ENCODE data around the gene RSPH10B2. TPM values are rescaled to one million over a fixed set of nuclear protein-coding genes. Genes with fewer than 3 reads are reported as not detected.
"Not testable (repeated sequence)": the region's sequence is repeated elsewhere in the genome, so short reads cannot be mapped to it uniquely, and the experiment has no call there.

Gene RSPH10B2
- total and polyA plus RNA-seq, 2 of the 13 experiments (the other 11 are each of a cell fraction or from before 2014, with no cell fraction given): 0.31 TPM; not detected in 1

DNA sequence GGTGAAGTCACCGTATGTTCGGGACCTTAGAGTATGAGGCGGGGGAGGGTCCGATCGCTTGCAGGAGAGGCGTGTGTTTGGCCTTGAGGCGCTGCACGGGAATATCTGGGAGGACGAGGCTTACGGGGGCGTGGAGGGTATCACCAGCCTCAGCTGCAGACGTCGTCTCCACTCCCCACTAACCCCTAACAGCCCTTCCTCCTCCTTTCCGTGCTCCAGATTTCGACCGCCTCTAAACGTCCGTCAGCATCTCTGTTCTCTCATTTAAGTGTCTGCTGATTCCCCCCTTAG, 23.6 kb upstream of the RSPH10B2 start:
- peak overlapping the region; percentile 79 to 89 (median 88) for H3K4me3 ChIP-seq (replicated peaks in 1 of 3; ENCODE audit: insufficient read depth in 1 of 3, low read depth in 2 of 3, low read length in 3 of 3)
- FAIRE-seq: peak; percentile 12
- ATAC-seq: peak; percentile 59
- ChIA-PET POLR2A (interaction anchor here (1.3 kb wide), 1 partner anchor 23 kb away, joined by 5 read pairs; the partner anchor contains the start of gene ZNF12), CTCF (ENCODE audit: low intra/inter-chr PET ratio, low total read pairs) (no interaction called here)
- intact Hi-C loops (cut with micrococcal nuclease; ENCODE audit: unreplicated experiment) (no loop called here), in situ Hi-C loops (cut with HindIII; ENCODE audit: extremely low pct_ligation_motif_present, low pct_unique_long_range_greater_than_20kb) (no loop called here)
- H2AFZ ChIP-seq (ENCODE audit: low read length): no peak overlapping the region
- peaks cover 8% of the 10 kb centered on the region; the same call in 1 of the 2 replicates for H4K20me1 ChIP-seq (ENCODE audit: insufficient read depth, low read length)
- peak overlapping the region; percentile 85 for H3K27ac ChIP-seq (ENCODE audit: extremely low read length, insufficient read depth, low read length)
- H3K79me2 ChIP-seq (ENCODE audit: insufficient read depth, low read length): peaks cover 21% of the 10 kb centered on the region
- no TSS peak for BruUV-seq (replicated peaks)
- H3K36me3 ChIP-seq (replicated peaks in 1 of 2; ENCODE audit: control insufficient read depth in 1 of 2, insufficient read depth in 2 of 2, low read length in 2 of 2): peaks cover 2 to 21% of the 10 kb centered on the region in 2 experiments; a peak in 3 of 5 replicates
- DNase-seq (ENCODE audit: low spot score): peak; percentile 18
- H3K4me2 ChIP-seq (ENCODE audit: low read depth, low read length): peak overlapping the region; percentile 78
- no peaks in the 10 kb centered on the region; a peak in 1 of 5 replicates for H3K27me3 ChIP-seq (ENCODE audit: control insufficient read depth in 1 of 2, insufficient read depth in 2 of 2, low read length in 2 of 2)
- TF ChIP-seq EED (CRISPR knock-in tag; IDR thresholded peaks at IDR 0.05): 0 out of 2 replicates have a peak, but pooled peaks have one; percentile 4
- TF ChIP-seq, protein P1, sequence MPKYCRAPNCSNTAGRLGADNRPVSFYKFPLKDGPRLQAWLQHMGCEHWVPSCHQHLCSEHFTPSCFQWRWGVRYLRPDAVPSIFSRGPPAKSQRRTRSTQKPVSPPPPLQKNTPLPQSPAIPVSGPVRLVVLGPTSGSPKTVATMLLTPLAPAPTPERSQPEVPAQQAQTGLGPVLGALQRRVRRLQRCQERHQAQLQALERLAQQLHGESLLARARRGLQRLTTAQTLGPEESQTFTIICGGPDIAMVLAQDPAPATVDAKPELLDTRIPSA (CRISPR knock-in tag; IDR thresholded peaks at IDR 0.05; ENCODE audit: borderline replicate concordance): no peak
- peaks cover 24% of the 10 kb centered on the region for H3K4me1 ChIP-seq (ENCODE audit: insufficient read depth, low read length)
- H3K9ac ChIP-seq (ENCODE audit: insufficient read depth, low read depth, low read length): peak overlapping the region; percentile 91
- no peaks in the 10 kb centered on the region for H3K9me3 ChIP-seq (ENCODE audit: low read length)
- WGBS (ENCODE audit: low lambda C conversion rate): 0% methylated on average over 7 of the region's 18 CpGs

DNA sequence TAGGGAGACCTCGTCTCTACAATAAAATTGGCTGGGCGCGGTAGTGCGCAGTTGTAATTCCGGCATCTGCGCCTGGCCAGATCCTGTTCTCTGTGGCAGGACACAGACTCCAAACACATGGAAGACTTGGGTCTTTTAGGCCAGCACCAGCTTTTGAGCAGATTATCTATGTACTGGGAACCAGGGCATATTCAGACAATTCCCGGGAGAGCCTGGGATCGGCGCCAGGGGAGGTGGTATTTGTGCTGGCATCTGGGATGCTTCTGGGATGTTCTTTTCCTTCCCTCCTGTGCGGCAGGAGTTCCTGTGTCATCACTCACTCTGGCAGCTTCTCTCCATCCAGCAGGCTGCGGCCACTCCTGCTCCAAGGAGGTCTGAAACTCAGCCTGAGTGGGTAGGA, 15.5 kb upstream of the RSPH10B2 start:
- in situ Hi-C loops (cut with HindIII; ENCODE audit: extremely low pct_ligation_motif_present, low pct_unique_long_range_greater_than_20kb); ATAC-seq: not testable (repeated sequence)

DNA sequence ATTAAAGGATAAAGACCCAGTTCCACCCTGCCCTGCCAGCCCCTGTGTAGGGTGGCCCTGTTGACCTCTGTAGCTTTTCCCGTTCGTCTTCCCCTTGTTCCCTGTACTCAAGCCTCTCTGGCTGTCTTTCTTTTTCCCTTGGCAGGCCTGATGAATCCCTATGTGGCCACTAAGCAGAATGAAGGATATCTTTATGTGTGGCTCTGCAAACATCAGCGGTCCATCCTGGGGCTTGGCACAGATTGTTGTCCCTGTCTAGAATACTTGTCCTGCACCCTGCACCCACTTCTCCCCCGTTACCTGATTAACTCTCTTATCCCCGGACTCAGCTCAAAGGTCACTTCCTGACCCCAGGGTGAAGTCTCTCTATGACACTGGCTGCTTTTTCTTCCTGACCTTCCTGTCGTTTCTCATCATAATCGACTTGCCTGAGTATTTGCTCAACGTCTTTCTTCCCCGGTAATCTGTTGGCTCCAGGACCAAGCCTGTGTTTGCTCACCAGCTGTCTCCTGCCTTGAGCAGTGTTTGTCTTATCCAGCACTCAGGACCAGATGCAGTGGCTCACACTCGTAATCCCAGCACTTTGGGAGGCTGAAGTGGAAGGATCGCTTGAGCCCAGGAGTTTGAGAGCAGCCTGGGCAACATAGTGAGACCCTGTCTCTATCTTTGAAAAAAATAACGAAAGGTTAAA, 9.3 kb upstream of the RSPH10B2 start:
- in situ Hi-C loops (cut with HindIII; ENCODE audit: extremely low pct_ligation_motif_present, low pct_unique_long_range_greater_than_20kb): not testable (repeated sequence)

More for the DNA sequence above, 15.5 kb upstream of the RSPH10B2 start:
- H3K9ac ChIP-seq (ENCODE audit: insufficient read depth, low read depth, low read length); H4K20me1 ChIP-seq (ENCODE audit: insufficient read depth, low read length); BruUV-seq (replicated peaks); H3K4me1 ChIP-seq (ENCODE audit: insufficient read depth, low read length); H3K4me2 ChIP-seq (ENCODE audit: low read depth, low read length); CTCF ChIA-PET (ENCODE audit: low intra/inter-chr PET ratio, low total read pairs); FAIRE-seq; H3K9me3 ChIP-seq (ENCODE audit: low read length); H2AFZ ChIP-seq (ENCODE audit: low read length); POLR2A ChIA-PET; H3K27ac ChIP-seq (ENCODE audit: extremely low read length, insufficient read depth, low read length); H3K79me2 ChIP-seq (ENCODE audit: insufficient read depth, low read length); H3K27me3 ChIP-seq (ENCODE audit: control insufficient read depth in 1 of 2, insufficient read depth in 2 of 2, low read length in 2 of 2); DNase-seq (ENCODE audit: low spot score); H3K4me3 ChIP-seq (replicated peaks in 1 of 3; ENCODE audit: insufficient read depth in 1 of 3, low read depth in 2 of 3, low read length in 3 of 3); intact Hi-C loops (cut with micrococcal nuclease; ENCODE audit: unreplicated experiment): not testable (repeated sequence)
- 94% methylated on average over 5 of the region's 11 CpGs for WGBS (ENCODE audit: low lambda C conversion rate)
- H3K36me3 ChIP-seq (replicated peaks in 1 of 2; ENCODE audit: control insufficient read depth in 1 of 2, insufficient read depth in 2 of 2, low read length in 2 of 2): peaks cover 5 to 25% of the 10 kb centered on the region in 2 experiments; a peak in 4 of 5 replicates

DNA sequence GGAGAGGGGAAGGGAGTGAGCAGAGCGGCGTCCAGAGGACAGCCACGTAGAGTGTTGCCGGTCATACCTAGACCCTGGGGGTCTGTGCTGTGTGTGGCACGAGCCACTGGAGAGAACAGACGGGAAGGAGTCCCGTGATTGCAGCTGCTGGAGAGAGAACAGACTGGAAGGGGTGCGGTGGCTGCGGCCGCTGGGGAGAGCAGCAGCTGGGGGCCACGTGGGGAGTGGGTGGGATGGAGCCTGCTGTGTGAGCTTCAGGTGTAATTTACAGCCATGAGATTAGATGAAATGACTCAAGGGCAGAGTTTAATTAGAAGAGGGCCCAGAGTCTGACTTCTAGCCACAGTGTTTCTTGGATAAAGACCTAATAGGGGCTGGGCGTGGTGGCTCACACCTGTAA, 4.6 kb upstream of the RSPH10B2 start:
- WGBS (ENCODE audit: low lambda C conversion rate): 95% methylated on average over 8 of the region's 12 CpGs
- H3K27ac ChIP-seq (ENCODE audit: extremely low read length, insufficient read depth, low read length); H3K9me3 ChIP-seq (ENCODE audit: low read length); H3K9ac ChIP-seq (ENCODE audit: insufficient read depth, low read depth, low read length); ATAC-seq; H3K27me3 ChIP-seq (ENCODE audit: control insufficient read depth in 1 of 2, insufficient read depth in 2 of 2, low read length in 2 of 2); H3K4me2 ChIP-seq (ENCODE audit: low read depth, low read length); intact Hi-C loops (cut with micrococcal nuclease; ENCODE audit: unreplicated experiment); in situ Hi-C loops (cut with HindIII; ENCODE audit: extremely low pct_ligation_motif_present, low pct_unique_long_range_greater_than_20kb); FAIRE-seq; CTCF ChIA-PET (ENCODE audit: low intra/inter-chr PET ratio, low total read pairs); H3K79me2 ChIP-seq (ENCODE audit: insufficient read depth, low read length); POLR2A ChIA-PET; DNase-seq (ENCODE audit: low spot score); H2AFZ ChIP-seq (ENCODE audit: low read length); H3K4me3 ChIP-seq (replicated peaks in 1 of 3; ENCODE audit: insufficient read depth in 1 of 3, low read depth in 2 of 3, low read length in 3 of 3); H3K36me3 ChIP-seq (replicated peaks in 1 of 2; ENCODE audit: control insufficient read depth in 1 of 2, insufficient read depth in 2 of 2, low read length in 2 of 2); BruUV-seq (replicated peaks); H4K20me1 ChIP-seq (ENCODE audit: insufficient read depth, low read length); H3K4me1 ChIP-seq (ENCODE audit: insufficient read depth, low read length): not testable (repeated sequence)

More for the DNA sequence above, 9.3 kb upstream of the RSPH10B2 start:
- H3K4me2 ChIP-seq (ENCODE audit: low read depth, low read length); H3K9ac ChIP-seq (ENCODE audit: insufficient read depth, low read depth, low read length); POLR2A ChIA-PET; H3K27ac ChIP-seq (ENCODE audit: extremely low read length, insufficient read depth, low read length); H2AFZ ChIP-seq (ENCODE audit: low read length); H3K4me1 ChIP-seq (ENCODE audit: insufficient read depth, low read length); CTCF ChIA-PET (ENCODE audit: low intra/inter-chr PET ratio, low total read pairs); intact Hi-C loops (cut with micrococcal nuclease; ENCODE audit: unreplicated experiment); BruUV-seq (replicated peaks); DNase-seq (ENCODE audit: low spot score); H3K36me3 ChIP-seq (replicated peaks in 1 of 2; ENCODE audit: control insufficient read depth in 1 of 2, insufficient read depth in 2 of 2, low read length in 2 of 2); H3K4me3 ChIP-seq (replicated peaks in 1 of 3; ENCODE audit: insufficient read depth in 1 of 3, low read depth in 2 of 3, low read length in 3 of 3); H3K9me3 ChIP-seq (ENCODE audit: low read length); H3K27me3 ChIP-seq (ENCODE audit: control insufficient read depth in 1 of 2, insufficient read depth in 2 of 2, low read length in 2 of 2); H4K20me1 ChIP-seq (ENCODE audit: insufficient read depth, low read length); H3K79me2 ChIP-seq (ENCODE audit: insufficient read depth, low read length): not testable (repeated sequence)
- ATAC-seq (peak; percentile 93), FAIRE-seq (peak; percentile 98)
- 85% methylated on average over 1 of the region's 12 CpGs for WGBS (ENCODE audit: low lambda C conversion rate)

All from HepG2 (cell line).